Mesothelial cell of epicardium (in vitro differentiated cells): ENCODE results near the gene ZFAND3. TPM values are rescaled to one million over a fixed set of nuclear protein-coding genes. Genes with fewer than 3 reads are reported as not detected.

Experiments used
- DNase-seq, 2 experiments: peaks; one replicate each; pipeline ENCODE4 v3.0.0; 2021; ENCODE audit warnings: low spot score in 2 of 2; ENCODE audit not compliant: unreplicated experiment in 2 of 2
- H3K27ac Mint-ChIP-seq: 2 replicates; pipeline ENCODE4 v1.8.0; 2021; ENCODE audit warnings: mixed read lengths
- H3K27me3 Mint-ChIP-seq: 2 replicates; pipeline ENCODE4 v1.8.0; 2021; ENCODE audit warnings: low read depth, mixed read lengths
- H3K36me3 Mint-ChIP-seq: 2 replicates; pipeline ENCODE4 v1.8.0; 2021; ENCODE audit warnings: mixed read lengths
- H3K4me1 Mint-ChIP-seq: 2 replicates; pipeline ENCODE4 v1.8.0; 2021; ENCODE audit warnings: mixed read lengths
- H3K4me3 Mint-ChIP-seq: 2 replicates; pipeline ENCODE4 v1.8.0; 2021; ENCODE audit warnings: mild to moderate bottlenecking, moderate library complexity, mixed read lengths
- H3K9me3 Mint-ChIP-seq: 2 replicates; pipeline ENCODE4 v1.8.0; 2021; ENCODE audit warnings: mixed read lengths
- total RNA-seq: library from RNA; stranded (reverse); gene quantifications from 3 replicates; pipeline ENCODE4 v1.2.1, GENCODE V29; 2021
- TF ChIP-seq, protein P1 (sequence below): fragments of 200-600 bp; sonication (generic); IDR thresholded peaks from one replicate; pipeline ENCODE4 v1.5.0; 2021; ENCODE audit warnings: antibody characterized with exemption; ENCODE audit not compliant: unreplicated experiment

Gene ZFAND3
- total RNA-seq, 1 donor from 2014 or later = 81.2 TPM

DNA sequence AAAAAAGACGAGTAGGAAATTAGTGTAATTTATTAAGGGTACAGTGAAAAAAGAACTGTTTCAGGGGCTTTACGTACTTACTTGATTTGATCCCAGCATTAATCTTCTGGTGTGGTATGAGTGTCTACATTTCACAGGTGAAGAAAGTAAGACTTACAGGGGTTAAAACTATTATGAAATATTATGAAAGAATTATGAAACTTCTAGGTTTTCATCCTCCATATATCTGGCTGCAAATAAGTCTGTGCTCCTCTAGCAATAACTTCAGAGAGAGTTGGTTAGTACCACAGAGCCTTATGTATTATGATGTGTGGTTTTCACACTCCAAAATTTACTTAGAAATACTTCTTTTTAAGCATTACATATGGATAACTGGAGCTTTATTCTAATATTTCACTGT is 41.9 kb downstream of the ZFAND3 start:
- no peaks in the 10 kb centered on the region for H3K27me3 Mint-ChIP-seq
- peaks cover 25% of the 10 kb centered on the region for H3K4me1 Mint-ChIP-seq
- TF ChIP-seq, protein P1, sequence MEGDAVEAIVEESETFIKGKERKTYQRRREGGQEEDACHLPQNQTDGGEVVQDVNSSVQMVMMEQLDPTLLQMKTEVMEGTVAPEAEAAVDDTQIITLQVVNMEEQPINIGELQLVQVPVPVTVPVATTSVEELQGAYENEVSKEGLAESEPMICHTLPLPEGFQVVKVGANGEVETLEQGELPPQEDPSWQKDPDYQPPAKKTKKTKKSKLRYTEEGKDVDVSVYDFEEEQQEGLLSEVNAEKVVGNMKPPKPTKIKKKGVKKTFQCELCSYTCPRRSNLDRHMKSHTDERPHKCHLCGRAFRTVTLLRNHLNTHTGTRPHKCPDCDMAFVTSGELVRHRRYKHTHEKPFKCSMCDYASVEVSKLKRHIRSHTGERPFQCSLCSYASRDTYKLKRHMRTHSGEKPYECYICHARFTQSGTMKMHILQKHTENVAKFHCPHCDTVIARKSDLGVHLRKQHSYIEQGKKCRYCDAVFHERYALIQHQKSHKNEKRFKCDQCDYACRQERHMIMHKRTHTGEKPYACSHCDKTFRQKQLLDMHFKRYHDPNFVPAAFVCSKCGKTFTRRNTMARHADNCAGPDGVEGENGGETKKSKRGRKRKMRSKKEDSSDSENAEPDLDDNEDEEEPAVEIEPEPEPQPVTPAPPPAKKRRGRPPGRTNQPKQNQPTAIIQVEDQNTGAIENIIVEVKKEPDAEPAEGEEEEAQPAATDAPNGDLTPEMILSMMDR = no peak
- no peak overlapping the region for H3K4me3 Mint-ChIP-seq
- H3K27ac Mint-ChIP-seq = peak overlapping the region; percentile 1
- H3K9me3 Mint-ChIP-seq = no peaks in the 10 kb centered on the region
- no peaks in the 10 kb centered on the region for H3K36me3 Mint-ChIP-seq
- DNase-seq = no peak

DNA sequence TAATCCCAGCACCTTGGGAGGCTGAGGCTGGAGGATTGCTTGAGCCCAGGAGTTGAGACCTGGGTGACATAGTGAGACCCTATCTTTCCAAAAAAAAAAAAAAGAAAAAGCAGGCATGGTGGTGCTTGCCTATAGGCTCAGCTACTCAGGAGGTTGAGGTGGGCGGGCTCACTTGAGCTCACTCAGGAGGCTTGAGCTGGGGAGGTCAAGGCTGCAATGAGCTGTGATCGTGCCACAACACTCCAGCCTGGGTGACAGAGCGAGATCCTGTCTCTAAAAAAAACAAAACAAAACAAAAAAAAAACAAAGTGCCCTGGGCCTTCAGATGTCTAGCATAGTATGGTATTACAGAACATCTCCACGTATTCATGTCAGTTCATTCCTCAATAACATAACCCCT is 42.9 kb downstream of the ZFAND3 start:
- DNase-seq = no peak
- no peaks in the 10 kb centered on the region for H3K36me3 Mint-ChIP-seq
- no peaks in the 10 kb centered on the region for H3K27me3 Mint-ChIP-seq
- no peak overlapping the region for H3K4me3 Mint-ChIP-seq
- no peak overlapping the region for H3K27ac Mint-ChIP-seq
- peaks cover 25% of the 10 kb centered on the region for H3K4me1 Mint-ChIP-seq
- H3K9me3 Mint-ChIP-seq = no peaks in the 10 kb centered on the region
- TF ChIP-seq, protein P1 = no peak

DNA sequence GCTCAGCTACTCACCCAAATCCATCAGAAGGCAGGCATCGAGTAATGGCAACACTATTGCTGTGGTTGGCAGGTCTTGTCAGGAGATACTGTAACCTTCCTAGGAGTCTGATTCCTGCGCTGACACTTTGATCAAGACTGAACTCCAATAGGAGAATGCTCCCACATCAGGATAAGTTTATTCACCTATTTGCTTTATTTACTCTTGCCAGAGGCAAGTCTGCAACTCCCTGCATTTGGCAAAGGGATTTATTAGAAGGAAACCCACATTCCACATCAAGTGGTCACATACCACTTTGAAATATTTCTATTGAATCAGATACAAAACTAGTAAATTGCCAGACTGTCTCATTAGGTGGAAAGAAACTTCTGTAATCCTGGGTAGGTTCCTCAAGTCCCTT is 43.5 kb downstream of the ZFAND3 start:
- Mint-ChIP-seq H3K27ac (no peak overlapping the region), H3K4me3 (no peak overlapping the region), H3K36me3 (no peaks in the 10 kb centered on the region), H3K27me3 (no peaks in the 10 kb centered on the region), H3K9me3 (no peaks in the 10 kb centered on the region), H3K4me1 (peaks cover 27% of the 10 kb centered on the region)
- no peak for DNase-seq
- TF ChIP-seq, protein P1 = no peak

DNA sequence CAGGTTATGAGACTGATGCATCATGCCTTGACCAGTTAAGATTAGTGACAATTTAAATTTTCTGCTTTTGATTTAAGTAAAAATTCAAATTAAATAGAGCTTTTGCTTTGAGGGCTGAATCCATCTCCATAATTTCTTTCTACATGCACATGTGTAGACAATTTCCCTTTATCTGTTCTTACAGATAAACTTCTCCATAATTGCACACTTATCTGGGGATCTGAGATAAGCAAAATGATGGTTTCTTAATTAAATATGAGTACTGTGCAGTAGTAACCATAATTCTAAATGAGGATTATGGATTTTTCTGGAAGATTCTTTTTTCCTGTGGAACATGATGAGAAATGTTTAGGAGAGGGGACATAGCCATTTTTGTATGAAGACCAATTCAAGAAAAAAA is 44.7 kb downstream of the ZFAND3 start:
- TF ChIP-seq, protein P1 = no peak
- H3K4me3 Mint-ChIP-seq = no peak overlapping the region
- H3K9me3 Mint-ChIP-seq = no peaks in the 10 kb centered on the region
- no peak overlapping the region for H3K27ac Mint-ChIP-seq
- H3K4me1 Mint-ChIP-seq = peaks cover 35% of the 10 kb centered on the region
- H3K27me3 Mint-ChIP-seq = no peaks in the 10 kb centered on the region
- H3K36me3 Mint-ChIP-seq = no peaks in the 10 kb centered on the region
- DNase-seq = no peak

DNA sequence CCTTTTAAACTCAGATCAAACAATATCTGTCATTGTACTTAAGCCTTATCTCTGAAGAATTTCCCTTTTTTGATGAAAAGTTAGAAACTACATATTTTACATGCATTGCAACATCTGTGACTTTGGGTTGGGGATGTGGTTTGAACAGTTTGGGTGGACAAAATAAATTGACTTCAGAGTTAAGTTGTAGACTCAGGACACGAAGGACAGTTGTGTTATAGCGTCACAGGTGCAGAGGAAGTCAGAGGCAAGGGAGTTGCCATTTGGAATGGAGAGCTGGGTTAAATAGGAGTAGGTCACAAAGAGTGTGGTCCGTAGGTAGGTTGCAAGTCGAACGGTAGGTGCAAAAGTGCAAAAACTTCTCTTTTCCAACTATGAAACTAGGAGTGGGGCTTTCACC is 46.0 kb downstream of the ZFAND3 start:
- Mint-ChIP-seq H3K27ac (no peak overlapping the region), H3K36me3 (peaks cover 2% of the 10 kb centered on the region), H3K27me3 (no peaks in the 10 kb centered on the region), H3K4me3 (no peak overlapping the region), H3K4me1 (peaks cover 37% of the 10 kb centered on the region), H3K9me3 (no peaks in the 10 kb centered on the region)
- TF ChIP-seq, protein P1 = no peak
- DNase-seq = no peak
